Thoracic aorta (tissue), 2 donors: ENCODE results near the gene PAQR6. TPM values are rescaled to one million over a fixed set of nuclear protein-coding genes. Genes with fewer than 3 reads are reported as not detected.
"Not testable (repeated sequence)": the region's sequence is repeated elsewhere in the genome, so short reads cannot be mapped to it uniquely, and the experiment has no call there.

ENCODE experiments used
- ATAC-seq: fragments of 150-250 bp; one replicate; pipeline ENCODE4 v1.8.0; 2017; ENCODE audit warnings: low read depth; ENCODE audit not compliant: insufficient number of reproducible peaks, low FRiP score
- DNase-seq: peaks from one replicate; pipeline ENCODE4 v3.0.0-alpha.2; 2020; ENCODE audit warnings: low spot score
- H3K27ac ChIP-seq, 2 donors: fragments of 200-600 bp; sonication (generic); 1 replicate in 1 of 2; 2 replicates in 1 of 2; pipeline ENCODE4 v1.5.1; 2016; ENCODE audit warnings: mild to moderate bottlenecking in 2 of 2, moderate library complexity in 2 of 2
- H3K27me3 ChIP-seq: fragments of 200-600 bp; sonication (generic); replicated peaks from 2 replicates; pipeline ENCODE4 v1.6.0; 2016; ENCODE audit warnings: mild to moderate bottlenecking; ENCODE audit not compliant: insufficient read depth
- H3K36me3 ChIP-seq: fragments of 200-600 bp; sonication (generic); one replicate; pipeline ENCODE4 v1.5.1; 2016
- H3K4me1 ChIP-seq, 2 donors: fragments of 200-600 bp; sonication (generic); 1 replicate in 1 of 2; 2 replicates in 1 of 2; pipeline versions ENCODE4 v1.5.1 to v1.6.0; 2016; ENCODE audit warnings: low read depth in 2 of 2, mild to moderate bottlenecking in 1 of 2; ENCODE audit not compliant: control insufficient read depth in 1 of 2
- H3K4me3 ChIP-seq: fragments of 200-600 bp; sonication (generic); 2 replicates; pipeline ENCODE4 v1.5.1; 2016; ENCODE audit warnings: mild to moderate bottlenecking
- H3K9me3 ChIP-seq: fragments of 200-600 bp; sonication (generic); 2 replicates; pipeline ENCODE4 v1.5.1; 2016
- total RNA-seq, 2 donors: library from RNA; depleted of rRNA; stranded (reverse); fragments of >200 nt; gene quantifications; one replicate each; pipeline versions ENCODE4 v1.1.0 to v1.2.3, GENCODE V29; 2016
- TF ChIP-seq, protein P1 (sequence below): fragments of 200-600 bp; sonication (generic); IDR thresholded peaks from one replicate; pipeline ENCODE4 v1.5.1; 2019; ENCODE audit warnings: antibody characterized with exemption

The PAQR6 gene
- total RNA-seq, 2 donors from 2014 or later, result 0.27 to 2.5 TPM

GRCh38 chr1:156221986-156222692, 25.7 kb downstream of the PAQR6 start:
- Histone ChIP-seq H3K4me1 (peaks cover 14% of the 10 kb centered on the region in 2 donors), H3K27me3 (no peaks in the 10 kb centered on the region), H3K4me3 (no peak overlapping the region), H3K27ac (no peak overlapping the region), H3K9me3 (no peaks in the 10 kb centered on the region), H3K36me3 (peaks cover 19% of the 10 kb centered on the region)
- TF ChIP-seq, protein P1, sequence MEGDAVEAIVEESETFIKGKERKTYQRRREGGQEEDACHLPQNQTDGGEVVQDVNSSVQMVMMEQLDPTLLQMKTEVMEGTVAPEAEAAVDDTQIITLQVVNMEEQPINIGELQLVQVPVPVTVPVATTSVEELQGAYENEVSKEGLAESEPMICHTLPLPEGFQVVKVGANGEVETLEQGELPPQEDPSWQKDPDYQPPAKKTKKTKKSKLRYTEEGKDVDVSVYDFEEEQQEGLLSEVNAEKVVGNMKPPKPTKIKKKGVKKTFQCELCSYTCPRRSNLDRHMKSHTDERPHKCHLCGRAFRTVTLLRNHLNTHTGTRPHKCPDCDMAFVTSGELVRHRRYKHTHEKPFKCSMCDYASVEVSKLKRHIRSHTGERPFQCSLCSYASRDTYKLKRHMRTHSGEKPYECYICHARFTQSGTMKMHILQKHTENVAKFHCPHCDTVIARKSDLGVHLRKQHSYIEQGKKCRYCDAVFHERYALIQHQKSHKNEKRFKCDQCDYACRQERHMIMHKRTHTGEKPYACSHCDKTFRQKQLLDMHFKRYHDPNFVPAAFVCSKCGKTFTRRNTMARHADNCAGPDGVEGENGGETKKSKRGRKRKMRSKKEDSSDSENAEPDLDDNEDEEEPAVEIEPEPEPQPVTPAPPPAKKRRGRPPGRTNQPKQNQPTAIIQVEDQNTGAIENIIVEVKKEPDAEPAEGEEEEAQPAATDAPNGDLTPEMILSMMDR, result no peak
- DNase-seq (no peak), ATAC-seq (no peak)

DNA sequence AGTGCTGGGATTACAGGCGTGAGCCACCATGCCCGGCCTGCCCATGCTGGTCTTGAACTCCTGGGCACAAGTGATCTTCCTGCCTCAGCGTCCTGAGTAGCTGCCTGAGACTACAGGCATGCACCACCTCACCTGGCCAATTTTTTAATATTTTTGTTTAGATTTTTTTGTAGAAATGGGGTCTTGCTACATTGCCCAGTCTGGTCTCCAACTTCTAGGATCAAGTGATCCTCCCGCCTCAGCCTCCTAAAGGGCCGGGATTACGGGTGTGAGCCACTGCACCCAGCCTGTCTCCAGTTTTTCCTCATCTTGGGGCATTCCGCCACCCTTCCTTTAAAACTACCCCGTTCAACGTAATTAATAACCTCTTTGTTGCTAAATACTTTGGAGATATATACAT, 27.6 kb downstream of the PAQR6 start:
- DNase-seq (no peak), ATAC-seq (no peak)
- TF ChIP-seq, protein P1, result no peak
- no peak overlapping the region for H3K4me3 ChIP-seq
- H3K27ac ChIP-seq, result no peak overlapping the region
- H3K27me3 ChIP-seq, result no peaks in the 10 kb centered on the region
- H3K4me1 ChIP-seq, result peaks cover 14 to 16% of the 10 kb centered on the region in 2 donors
- H3K36me3 ChIP-seq, result peaks cover 19% of the 10 kb centered on the region
- no peaks in the 10 kb centered on the region for H3K9me3 ChIP-seq

DNA sequence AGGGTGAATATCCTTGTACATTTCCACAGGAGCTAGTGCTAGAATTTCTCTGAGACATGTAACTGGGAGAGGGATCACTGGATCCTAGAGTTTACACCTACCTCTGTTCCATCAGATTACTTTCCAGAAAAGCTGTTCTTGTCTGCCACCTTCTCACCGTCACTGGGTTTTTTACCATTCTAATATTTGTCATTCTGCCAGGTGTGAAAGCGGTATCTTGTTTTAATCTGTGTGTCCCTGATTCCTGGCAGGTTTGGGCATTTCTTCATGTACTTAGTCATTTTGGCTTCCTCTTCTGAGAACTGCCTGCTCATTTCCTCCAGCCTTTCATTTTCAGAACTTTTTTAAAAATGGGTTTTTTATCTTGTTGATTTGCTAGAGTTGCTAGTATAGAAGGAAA, 30.0 kb downstream of the PAQR6 start:
- TF ChIP-seq, protein P1, result no peak
- H3K4me3 ChIP-seq, result peak overlapping the region; percentile 1
- H3K4me1 ChIP-seq, result peaks cover 21 to 26% of the 10 kb centered on the region in 2 donors
- H3K9me3 ChIP-seq, result no peaks in the 10 kb centered on the region
- no peaks in the 10 kb centered on the region for H3K27me3 ChIP-seq
- H3K36me3 ChIP-seq, result peaks cover 9% of the 10 kb centered on the region
- ATAC-seq, result no peak
- DNase-seq, result no peak
- peak overlapping the region; percentile 63 to 70 for H3K27ac ChIP-seq

- H3K4me1 ChIP-seq, result peaks cover 21 to 31% of the 10 kb centered on the region in 2 donors
- DNase-seq, H3K4me3 ChIP-seq, H3K27ac ChIP-seq, H3K27me3 ChIP-seq, H3K9me3 ChIP-seq, ATAC-seq: not testable (repeated sequence)
- H3K36me3 ChIP-seq, result peaks cover 11% of the 10 kb centered on the region
These were observed 31.3 kb downstream of the PAQR6 start for GRCh38 chr1:156216361-156217086.

DNA sequence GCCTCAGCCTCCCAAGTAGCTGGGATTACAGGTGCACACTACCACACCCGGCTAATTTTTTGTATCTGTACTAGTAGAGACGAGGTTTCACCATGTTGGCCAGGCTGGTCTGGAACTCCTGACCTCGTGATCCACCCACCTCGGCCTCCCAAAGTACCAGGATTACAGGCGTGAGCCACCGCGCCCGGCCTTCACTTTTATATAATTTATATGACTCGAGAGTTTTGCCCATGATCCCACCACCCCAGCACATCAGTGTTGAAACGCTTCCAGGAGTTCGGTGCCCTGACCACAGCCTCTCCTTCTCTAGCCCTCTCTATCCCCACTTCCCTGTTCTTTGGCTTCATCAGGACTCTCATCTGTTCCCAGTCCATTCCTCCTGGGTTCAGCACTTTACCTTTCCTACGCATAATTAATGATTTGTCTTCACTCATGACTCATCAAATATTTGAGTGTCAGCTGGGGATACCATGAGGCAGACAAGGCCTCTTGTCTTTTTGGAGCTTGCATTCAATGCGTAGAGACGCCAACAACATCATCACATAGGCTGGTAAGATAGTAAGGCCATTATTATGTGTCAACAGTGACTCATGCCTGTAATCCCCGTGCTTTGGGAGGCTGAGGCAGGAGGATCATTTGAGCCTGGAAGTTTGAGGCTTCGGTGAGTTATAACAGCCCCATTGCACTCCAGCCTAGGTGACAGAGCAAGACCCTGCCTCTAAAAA, 33.7 kb downstream of the PAQR6 start:
- TF ChIP-seq, protein P1, result no peak
- no peak for DNase-seq
- Histone ChIP-seq H3K27me3 (no peaks in the 10 kb centered on the region), H3K4me3 (peak overlapping the region; percentile 81), H3K36me3 (peaks cover 16% of the 10 kb centered on the region), H3K9me3 (no peaks in the 10 kb centered on the region), H3K27ac (peak overlapping the region; percentile 78 to 89), H3K4me1 (peaks cover 21 to 31% of the 10 kb centered on the region in 2 donors)
- no peak for ATAC-seq
